BLaER1 treated with 17β-estradiol and CSF1 and Interleukin-3, amounts not matched to agents 10 nM and 100 nM (cell line): Measurements from ENCODE around the gene TPSG1.
"Not testable (repeated sequence)": the region's sequence is repeated elsewhere in the genome, so short reads cannot be mapped to it uniquely, and the experiment has no call there.

Source experiments
- H3K27ac ChIP-seq, 11 experiments: shearing (Covaris generic); formaldehyde crosslinking; 2 replicates each; pipeline ENCODE4 v1.8.1; 2022
- H3K27me3 ChIP-seq, 11 experiments: shearing (Covaris generic); formaldehyde crosslinking; 2 replicates each; pipeline ENCODE4 v1.8.1; 2022
- H3K36me3 ChIP-seq, 11 experiments: shearing (Covaris generic); formaldehyde crosslinking; 2 replicates each; pipeline ENCODE4 v1.8.1; 2022
- H3K4me1 ChIP-seq, 10 experiments: shearing (Covaris generic); formaldehyde crosslinking; 2 replicates each; pipeline ENCODE4 v1.8.1; 2022
- H3K4me2 ChIP-seq, 11 experiments: shearing (Covaris generic); formaldehyde crosslinking; 2 replicates each; pipeline ENCODE4 v1.8.1; 2022
- H3K4me3 ChIP-seq, 10 experiments: shearing (Covaris generic); formaldehyde crosslinking; 2 replicates each; pipeline ENCODE4 v1.8.1; 2022
- H3K9ac ChIP-seq, 11 experiments: shearing (Covaris generic); formaldehyde crosslinking; 2 replicates each; pipeline ENCODE4 v1.8.1; 2022
- H3K9me3 ChIP-seq, 11 experiments: shearing (Covaris generic); formaldehyde crosslinking; replicated peaks in 1 of 11; 2 replicates each; pipeline ENCODE4 v1.8.1; 2022
- H4K20me1 ChIP-seq, 11 experiments: shearing (Covaris generic); formaldehyde crosslinking; 2 replicates each; pipeline ENCODE4 v1.8.1; 2022
- Cebpa-rat ChIP-seq, 11 experiments: shearing (Covaris generic); IDR thresholded peaks; 2 replicates each; pipeline ENCODE4 v1.8.1; 2022

Gene TPSG1

GRCh38 chr16:1199347-1200013, 25.6 kb downstream of the TPSG1 start:
- no peak overlapping the region for H3K27ac ChIP-seq

GRCh38 chr16:1198671-1199346, 26.3 kb downstream of the TPSG1 start:
- peaks cover 0 to 66% (median 42%) of the 10 kb centered on the region in 11 experiments; a peak in 18 of 22 replicates for H4K20me1 ChIP-seq
- H3K4me1 ChIP-seq, result peaks cover 0 to 20% (median under 1%) of the 10 kb centered on the region in 10 experiments; a peak in 8 of 20 replicates
- H3K9me3 ChIP-seq, H3K4me2 ChIP-seq, H3K9ac ChIP-seq, H3K27me3 ChIP-seq, H3K4me3 ChIP-seq, H3K27ac ChIP-seq: not testable (repeated sequence)
- peaks cover 0 to 11% (median 0%) of the 10 kb centered on the region in 11 experiments; a peak in 7 of 22 replicates for H3K36me3 ChIP-seq

More at GRCh38 chr16:1199347-1200013, 25.6 kb downstream of the TPSG1 start:
- H3K36me3 ChIP-seq, result peaks cover 0 to 11% (median 0%) of the 10 kb centered on the region in 11 experiments; a peak in 7 of 22 replicates
- H3K27me3 ChIP-seq, result no peaks in the 10 kb centered on the region
- H3K4me2 ChIP-seq, result no peak overlapping the region
- H3K9ac ChIP-seq, result no peak overlapping the region
- H3K4me1 ChIP-seq, result peaks cover 0 to 16% (median 0%) of the 10 kb centered on the region in 10 experiments; a peak in 8 of 20 replicates
- no peak overlapping the region for H3K4me3 ChIP-seq
- TF ChIP-seq Cebpa-rat (IDR thresholded peaks at IDR 0.05), result no peak
- H4K20me1 ChIP-seq, result peaks cover 0 to 65% (median 36%) of the 10 kb centered on the region in 11 experiments; a peak in 17 of 22 replicates
- no peaks in the 10 kb centered on the region for H3K9me3 ChIP-seq

GRCh38 chr16:1198194-1198593, 26.9 kb downstream of the TPSG1 start:
- Histone ChIP-seq H3K4me1 (peaks cover 0 to 26% (median 6%) of the 10 kb centered on the region in 10 experiments; a peak in 13 of 20 replicates), H4K20me1 (peaks cover 0 to 69% (median 48%) of the 10 kb centered on the region in 11 experiments; a peak in 18 of 22 replicates), H3K27ac (no peak overlapping the region), H3K4me3 (no peak overlapping the region), H3K27me3 (no peaks in the 10 kb centered on the region), H3K9ac (no peak overlapping the region), H3K9me3 (no peaks in the 10 kb centered on the region), H3K4me2 (no peak overlapping the region), H3K36me3 (peaks cover 0 to 11% (median 0%) of the 10 kb centered on the region in 11 experiments; a peak in 7 of 22 replicates)
- no peak for TF ChIP-seq Cebpa-rat (IDR thresholded peaks at IDR 0.05)

- no peak for TF ChIP-seq Cebpa-rat (IDR thresholded peaks at IDR 0.05)
- H3K4me1 ChIP-seq, result peaks cover 0 to 34% (median 13%) of the 10 kb centered on the region in 10 experiments; a peak in 14 of 20 replicates
- H3K4me3 ChIP-seq, result no peak overlapping the region
- H3K9ac ChIP-seq, result no peak overlapping the region
- peaks cover 0 to 69% (median 56%) of the 10 kb centered on the region in 11 experiments; a peak in 18 of 22 replicates for H4K20me1 ChIP-seq
- H3K27ac ChIP-seq, result no peak overlapping the region
- no peaks in the 10 kb centered on the region for H3K9me3 ChIP-seq
- H3K27me3 ChIP-seq, result no peaks in the 10 kb centered on the region
- H3K4me2 ChIP-seq, result no peak overlapping the region
- H3K36me3 ChIP-seq, result peaks cover 0 to 10% (median 0%) of the 10 kb centered on the region in 11 experiments; a peak in 7 of 22 replicates
Observed at GRCh38 chr16:1197237-1197866, 27.7 kb downstream of the TPSG1 start.

GRCh38 chr16:1196494-1196893, 28.6 kb downstream of the TPSG1 start:
- Histone ChIP-seq H3K9ac (no peak overlapping the region), H4K20me1 (peaks cover 0 to 74% (median 60%) of the 10 kb centered on the region in 11 experiments; a peak in 18 of 22 replicates), H3K9me3 (no peaks in the 10 kb centered on the region), H3K27ac (no peak overlapping the region), H3K4me3 (no peak overlapping the region), H3K27me3 (no peaks in the 10 kb centered on the region), H3K36me3 (peaks cover 0 to 5% (median 0%) of the 10 kb centered on the region in 11 experiments; a peak in 5 of 22 replicates), H3K4me1 (peaks cover 0 to 36% (median 13%) of the 10 kb centered on the region in 10 experiments; a peak in 14 of 20 replicates), H3K4me2 (no peak overlapping the region; a peak in 1 of 22 replicates)
- no peak for TF ChIP-seq Cebpa-rat (IDR thresholded peaks at IDR 0.05)

GRCh38 chr16:1195393-1195666, 29.7 kb downstream of the TPSG1 start:
- no peak for TF ChIP-seq Cebpa-rat (IDR thresholded peaks at IDR 0.05)
- peaks cover 0 to 40% (median 14%) of the 10 kb centered on the region in 10 experiments; a peak in 14 of 20 replicates for H3K4me1 ChIP-seq
- no peak overlapping the region for H3K4me3 ChIP-seq
- H3K9ac ChIP-seq, result no peak overlapping the region
- H3K9me3 ChIP-seq, result no peaks in the 10 kb centered on the region
- no peaks in the 10 kb centered on the region for H3K27me3 ChIP-seq
- no peak overlapping the region for H3K27ac ChIP-seq
- no peaks in the 10 kb centered on the region; a peak in 1 of 22 replicates for H3K36me3 ChIP-seq
- peaks cover 0 to 83% (median 67%) of the 10 kb centered on the region in 11 experiments; a peak in 19 of 22 replicates for H4K20me1 ChIP-seq
- H3K4me2 ChIP-seq, result no peak overlapping the region

- no peaks in the 10 kb centered on the region for H3K9me3 ChIP-seq
- no peak for TF ChIP-seq Cebpa-rat (IDR thresholded peaks at IDR 0.05)
- no peak overlapping the region for H3K9ac ChIP-seq
- H3K27me3 ChIP-seq, result no peaks in the 10 kb centered on the region
- no peak overlapping the region for H3K27ac ChIP-seq
- H3K4me3 ChIP-seq, result no peak overlapping the region
- peaks cover 0 to 45% (median 17%) of the 10 kb centered on the region in 10 experiments; a peak in 14 of 20 replicates for H3K4me1 ChIP-seq
- no peak overlapping the region for H3K4me2 ChIP-seq
- peaks cover 0 to 87% (median 72%) of the 10 kb centered on the region in 11 experiments; a peak in 19 of 22 replicates for H4K20me1 ChIP-seq
- H3K36me3 ChIP-seq, result no peaks in the 10 kb centered on the region
Observed at GRCh38 chr16:1194665-1195392, 30.2 kb downstream of the TPSG1 start.

GRCh38 chr16:1193825-1194581, 31.1 kb downstream of the TPSG1 start:
- no peaks in the 10 kb centered on the region for H3K9me3 ChIP-seq
- H3K36me3 ChIP-seq, result no peaks in the 10 kb centered on the region
- no peak overlapping the region for H3K27ac ChIP-seq
- H3K4me1 ChIP-seq, result peaks cover 0 to 53% (median 24%) of the 10 kb centered on the region in 10 experiments; a peak in 17 of 20 replicates
- H4K20me1 ChIP-seq, result peaks cover 0 to 91% (median 80%) of the 10 kb centered on the region in 11 experiments; a peak in 20 of 22 replicates
- H3K27me3 ChIP-seq, result 0 out of 22 replicates have a peak, but pooled peaks cover 0 to under 1% (median 0%) of the 10 kb centered on the region in 11 experiments
- H3K4me2 ChIP-seq, result peak overlapping the region in 1 of 11 experiments; percentile 24; a peak in 1 of 22 replicates
- TF ChIP-seq Cebpa-rat (IDR thresholded peaks at IDR 0.05), result no peak
- no peak overlapping the region for H3K9ac ChIP-seq
- no peak overlapping the region for H3K4me3 ChIP-seq
